ENCODE results near the gene LHFPL3.

GRCh38 chr7:104442481-104442880, 114.1 kb downstream of the LHFPL3 start:
- TF ChIP-seq EP300 (IDR thresholded peaks at IDR 0.05) (no peak), CTCF (IDR thresholded peaks at IDR 0.05) (no peak), POLR2A (IDR thresholded peaks at IDR 0.05; ENCODE audit: low read depth) (no peak), POLR2AphosphoS5 (IDR thresholded peaks at IDR 0.05) (no peak)

Measured in esophagus muscularis mucosa (tissue), 4 donors.